Measurements from ENCODE around the gene PDE8A.

DNA sequence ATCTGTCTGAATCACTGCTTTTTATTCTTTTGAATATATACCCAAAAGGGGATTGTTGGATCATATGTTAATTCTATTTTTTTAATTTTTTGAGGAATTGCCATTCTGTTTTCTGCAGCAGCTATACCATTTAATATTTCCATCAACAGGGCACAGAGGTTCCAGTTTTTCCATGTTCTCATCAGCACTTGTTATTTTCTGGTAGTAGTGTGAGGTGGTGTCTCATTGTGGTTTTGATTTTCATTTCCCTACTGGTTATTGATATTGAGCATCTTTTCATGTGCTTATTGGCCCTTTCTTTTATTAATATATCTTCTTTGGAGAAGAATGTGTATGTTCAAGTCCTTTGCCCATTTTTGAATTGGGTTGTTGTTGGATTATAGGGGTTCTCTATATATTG lies 68.1 kb downstream of the PDE8A start:
- TF ChIP-seq, protein P1, sequence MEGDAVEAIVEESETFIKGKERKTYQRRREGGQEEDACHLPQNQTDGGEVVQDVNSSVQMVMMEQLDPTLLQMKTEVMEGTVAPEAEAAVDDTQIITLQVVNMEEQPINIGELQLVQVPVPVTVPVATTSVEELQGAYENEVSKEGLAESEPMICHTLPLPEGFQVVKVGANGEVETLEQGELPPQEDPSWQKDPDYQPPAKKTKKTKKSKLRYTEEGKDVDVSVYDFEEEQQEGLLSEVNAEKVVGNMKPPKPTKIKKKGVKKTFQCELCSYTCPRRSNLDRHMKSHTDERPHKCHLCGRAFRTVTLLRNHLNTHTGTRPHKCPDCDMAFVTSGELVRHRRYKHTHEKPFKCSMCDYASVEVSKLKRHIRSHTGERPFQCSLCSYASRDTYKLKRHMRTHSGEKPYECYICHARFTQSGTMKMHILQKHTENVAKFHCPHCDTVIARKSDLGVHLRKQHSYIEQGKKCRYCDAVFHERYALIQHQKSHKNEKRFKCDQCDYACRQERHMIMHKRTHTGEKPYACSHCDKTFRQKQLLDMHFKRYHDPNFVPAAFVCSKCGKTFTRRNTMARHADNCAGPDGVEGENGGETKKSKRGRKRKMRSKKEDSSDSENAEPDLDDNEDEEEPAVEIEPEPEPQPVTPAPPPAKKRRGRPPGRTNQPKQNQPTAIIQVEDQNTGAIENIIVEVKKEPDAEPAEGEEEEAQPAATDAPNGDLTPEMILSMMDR (IDR thresholded peaks at IDR 0.05), result no peak
- no peak for TF ChIP-seq POLR2A (IDR thresholded peaks at IDR 0.05)
